Neural cell (in vitro differentiated cells): Measurements from ENCODE around the gene MDN1. TPM values are rescaled to one million over a fixed set of nuclear protein-coding genes. Genes with fewer than 3 reads are reported as not detected.

ENCODE experiments used
- H2AFZ ChIP-seq: fragments of 200-600, 300-800 bp; sonication (generic), shearing (Covaris generic); 2 replicates; pipeline ENCODE4 v1.6.0; 2014; ENCODE audit warnings: low read depth, mild to moderate bottlenecking, antibody characterized with exemption, low read length, moderate library complexity
- H3F3A ChIP-seq: fragments of 200-600 bp; shearing (Covaris generic); 2 replicates; pipeline ENCODE4 v1.6.1; 2016; ENCODE audit warnings: mild to moderate bottlenecking, moderate library complexity, mixed read lengths, antibody characterized with exemption, low read length; ENCODE audit not compliant: insufficient read depth, poor library complexity, severe bottlenecking
- H3K27ac ChIP-seq: fragments of 200-600, 300-800 bp; sonication (generic), shearing (Covaris generic); 2 replicates; pipeline ENCODE4 v1.5.1; 2014; ENCODE audit warnings: mild to moderate bottlenecking, low read length, moderate library complexity
- H3K27me3 ChIP-seq: fragments of 300-800, 200-600 bp; sonication (generic), shearing (Covaris generic); 2 replicates; pipeline ENCODE4 v1.6.0; 2014; ENCODE audit warnings: mild to moderate bottlenecking, low read depth, low read length, moderate library complexity; ENCODE audit not compliant: insufficient read depth
- H3K36me3 ChIP-seq: fragments of 300-800, 200-600 bp; sonication (generic), shearing (Covaris generic); 2 replicates; pipeline ENCODE4 v1.5.1; 2014; ENCODE audit warnings: mild to moderate bottlenecking, antibody characterized with exemption, low read length, moderate library complexity; ENCODE audit not compliant: insufficient read depth
- H3K4me2 ChIP-seq: fragments of 300-800, 200-600 bp; sonication (generic), shearing (Covaris generic); 2 replicates; pipeline ENCODE4 v1.6.0; 2014; ENCODE audit warnings: mild to moderate bottlenecking, low read length
- H3K4me3 ChIP-seq: fragments of 300-800, 200-600 bp; sonication (generic), shearing (Covaris generic); 2 replicates; pipeline ENCODE4 v1.5.1; 2014; ENCODE audit warnings: mild to moderate bottlenecking, low read length, moderate library complexity
- H3K79me2 ChIP-seq: fragments of 200-600 bp; shearing (Covaris generic); replicated peaks from 2 replicates; pipeline ENCODE4 v1.6.0; 2014; ENCODE audit warnings: mild to moderate bottlenecking, low read length, moderate library complexity; ENCODE audit not compliant: insufficient read depth
- H3K9ac ChIP-seq: fragments of 300-800, 200-600 bp; sonication (generic), shearing (Covaris generic); 2 replicates; pipeline ENCODE4 v1.6.1; 2016; ENCODE audit warnings: mild to moderate bottlenecking, low read length, mixed read lengths
- H3K9me2 ChIP-seq: fragments of 200-600 bp; shearing (Covaris generic); 2 replicates; pipeline ENCODE4 v1.6.1; 2016; ENCODE audit warnings: mild to moderate bottlenecking, low read length, mixed read lengths; ENCODE audit not compliant: insufficient read depth
- H3K9me3 ChIP-seq: fragments of 200-600, 300-800 bp; sonication (generic), shearing (Covaris generic); 2 replicates; pipeline ENCODE4 v1.6.1; 2016; ENCODE audit warnings: mild to moderate bottlenecking, mixed run types, low read length, moderate library complexity, mixed read lengths
- H4K20me1 ChIP-seq: fragments of 200-600 bp; shearing (Covaris generic); 2 replicates; pipeline ENCODE4 v1.6.1; 2016; ENCODE audit warnings: mild to moderate bottlenecking, mixed run types; ENCODE audit not compliant: insufficient read depth
- CTCF ChIP-seq: fragments of 450-650 bp; IDR thresholded peaks from 2 replicates; pipeline ENCODE4 v1.5.1; 2014; ENCODE audit warnings: antibody characterized with exemption, mild to moderate bottlenecking, moderate library complexity; ENCODE audit not compliant: poor library complexity, severe bottlenecking
- EP300 ChIP-seq: fragments of 450-650 bp; conservative IDR thresholded peaks from 2 replicates; pipeline ENCODE4 v1.6.1; 2014; ENCODE audit warnings: antibody characterized with exemption, mild to moderate bottlenecking, moderate library complexity; ENCODE audit not compliant: poor library complexity, severe bottlenecking
- EZH2 ChIP-seq: fragments of 200-600, 300-800 bp; shearing (Covaris generic), sonication (generic); IDR thresholded peaks from 2 replicates; pipeline ENCODE4 v1.6.1; 2014; ENCODE audit warnings: antibody characterized with exemption, low read length, borderline replicate concordance, mild to moderate bottlenecking; ENCODE audit not compliant: insufficient read depth, poor library complexity, severe bottlenecking
- MXI1 ChIP-seq: fragments of 450-650 bp; conservative IDR thresholded peaks from 2 replicates; pipeline ENCODE4 v1.6.1; 2014; ENCODE audit warnings: antibody characterized with exemption, mild to moderate bottlenecking; ENCODE audit not compliant: poor library complexity, severe bottlenecking
- POLR2AphosphoS5 ChIP-seq: IDR thresholded peaks from 2 replicates; pipeline ENCODE4 v1.6.1; 2012
- RAD21 ChIP-seq: fragments of 450-650 bp; conservative IDR thresholded peaks from 2 replicates; pipeline ENCODE4 v1.6.1; 2014; ENCODE audit warnings: antibody characterized with exemption, mild to moderate bottlenecking, moderate library complexity
- SMC3 ChIP-seq: fragments of 450-650 bp; conservative IDR thresholded peaks from 2 replicates; pipeline ENCODE4 v1.6.1; 2014; ENCODE audit warnings: antibody characterized with exemption, mild to moderate bottlenecking, moderate library complexity; ENCODE audit not compliant: poor library complexity
- TAF1 ChIP-seq: IDR thresholded peaks from 2 replicates; pipeline ENCODE4 v1.6.1; 2012; ENCODE audit warnings: low read depth
- polyA plus RNA-seq: library from polyadenylated mRNA; depleted of rRNA; stranded (reverse); fragments of >200 nt; gene quantifications from 2 replicates; pipeline ENCODE4 v1.2.3, GENCODE V29; 2014
- TF ChIP-seq, protein P1 (sequence below): IDR thresholded peaks from 2 replicates; pipeline ENCODE4 v1.6.1; 2012; ENCODE audit warnings: borderline replicate concordance

MDN1 gene
- polyA plus RNA-seq, 1 donor from 2014 or later: 17.8 TPM

GRCh38 chr6:89842228-89842627 is 22.6 kb upstream of the MDN1 start:
- H3K9me2 ChIP-seq: no peaks in the 10 kb centered on the region
- peaks cover 8% of the 10 kb centered on the region for H3K79me2 ChIP-seq
- H3K4me3 ChIP-seq: no peak overlapping the region
- no peaks in the 10 kb centered on the region for H4K20me1 ChIP-seq
- H3K27ac ChIP-seq: no peak overlapping the region
- no peak for TF ChIP-seq CTCF
- no peak for TF ChIP-seq POLR2AphosphoS5
- TF ChIP-seq MXI1: no peak
- TF ChIP-seq, protein P1, sequence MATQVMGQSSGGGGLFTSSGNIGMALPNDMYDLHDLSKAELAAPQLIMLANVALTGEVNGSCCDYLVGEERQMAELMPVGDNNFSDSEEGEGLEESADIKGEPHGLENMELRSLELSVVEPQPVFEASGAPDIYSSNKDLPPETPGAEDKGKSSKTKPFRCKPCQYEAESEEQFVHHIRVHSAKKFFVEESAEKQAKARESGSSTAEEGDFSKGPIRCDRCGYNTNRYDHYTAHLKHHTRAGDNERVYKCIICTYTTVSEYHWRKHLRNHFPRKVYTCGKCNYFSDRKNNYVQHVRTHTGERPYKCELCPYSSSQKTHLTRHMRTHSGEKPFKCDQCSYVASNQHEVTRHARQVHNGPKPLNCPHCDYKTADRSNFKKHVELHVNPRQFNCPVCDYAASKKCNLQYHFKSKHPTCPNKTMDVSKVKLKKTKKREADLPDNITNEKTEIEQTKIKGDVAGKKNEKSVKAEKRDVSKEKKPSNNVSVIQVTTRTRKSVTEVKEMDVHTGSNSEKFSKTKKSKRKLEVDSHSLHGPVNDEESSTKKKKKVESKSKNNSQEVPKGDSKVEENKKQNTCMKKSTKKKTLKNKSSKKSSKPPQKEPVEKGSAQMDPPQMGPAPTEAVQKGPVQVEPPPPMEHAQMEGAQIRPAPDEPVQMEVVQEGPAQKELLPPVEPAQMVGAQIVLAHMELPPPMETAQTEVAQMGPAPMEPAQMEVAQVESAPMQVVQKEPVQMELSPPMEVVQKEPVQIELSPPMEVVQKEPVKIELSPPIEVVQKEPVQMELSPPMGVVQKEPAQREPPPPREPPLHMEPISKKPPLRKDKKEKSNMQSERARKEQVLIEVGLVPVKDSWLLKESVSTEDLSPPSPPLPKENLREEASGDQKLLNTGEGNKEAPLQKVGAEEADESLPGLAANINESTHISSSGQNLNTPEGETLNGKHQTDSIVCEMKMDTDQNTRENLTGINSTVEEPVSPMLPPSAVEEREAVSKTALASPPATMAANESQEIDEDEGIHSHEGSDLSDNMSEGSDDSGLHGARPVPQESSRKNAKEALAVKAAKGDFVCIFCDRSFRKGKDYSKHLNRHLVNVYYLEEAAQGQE: no peak
- TF ChIP-seq TAF1: no peak
- TF ChIP-seq EP300: no peak
- no peak for TF ChIP-seq EZH2
- TF ChIP-seq SMC3: no peak
- TF ChIP-seq RAD21: no peak
- H3F3A ChIP-seq: no peaks in the 10 kb centered on the region
- no peaks in the 10 kb centered on the region for H3K36me3 ChIP-seq
- no peak overlapping the region for H3K9ac ChIP-seq
- no peaks in the 10 kb centered on the region for H3K27me3 ChIP-seq
- H3K9me3 ChIP-seq: no peaks in the 10 kb centered on the region
- no peak overlapping the region for H3K4me2 ChIP-seq
- no peak overlapping the region for H2AFZ ChIP-seq

DNA sequence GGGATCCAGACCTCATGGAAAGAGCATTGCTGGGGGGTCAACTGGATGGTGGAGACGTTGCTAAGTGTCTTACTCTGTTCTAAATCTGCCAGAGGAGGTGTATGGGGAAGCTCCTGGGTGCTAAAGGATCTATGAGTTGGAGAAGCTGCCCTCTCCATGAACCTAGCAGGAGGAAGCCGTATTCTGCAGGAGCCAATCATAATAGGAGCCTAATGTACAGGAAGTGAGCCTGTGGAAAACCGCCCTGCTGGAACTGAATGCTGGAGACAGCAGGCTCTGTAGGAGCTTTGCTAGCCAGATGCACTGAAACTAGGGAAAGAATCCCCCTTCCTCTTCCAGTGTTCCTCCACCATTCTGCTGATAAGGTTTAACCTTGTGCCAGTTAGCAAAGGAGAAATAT is 20.9 kb upstream of the MDN1 start:
- Histone ChIP-seq H3K9ac (no peak overlapping the region), H3K9me2 (no peaks in the 10 kb centered on the region), H3K27ac (no peak overlapping the region), H3K9me3 (no peaks in the 10 kb centered on the region), H4K20me1 (no peaks in the 10 kb centered on the region), H2AFZ (no peak overlapping the region), H3K36me3 (no peaks in the 10 kb centered on the region), H3K27me3 (no peaks in the 10 kb centered on the region), H3K79me2 (peaks cover 8% of the 10 kb centered on the region), H3K4me2 (no peak overlapping the region), H3K4me3 (no peak overlapping the region), H3F3A (no peaks in the 10 kb centered on the region)
- TF ChIP-seq, protein P1: no peak
- TF ChIP-seq POLR2AphosphoS5: no peak
- no peak for TF ChIP-seq EZH2
- no peak for TF ChIP-seq CTCF
- TF ChIP-seq TAF1: no peak
- TF ChIP-seq RAD21: no peak
- no peak for TF ChIP-seq SMC3
- TF ChIP-seq EP300: no peak
- TF ChIP-seq MXI1: no peak
